GM18868 (cell line): ENCODE measurements around the gene TMEM59.
A peak's percentile ranks its signal among the peaks of the same experiment; 100 is the strongest.
"Not testable (repeated sequence)": the region's sequence is repeated elsewhere in the genome, so short reads cannot be mapped to it uniquely, and the experiment has no call there.

Source experiments
- ATAC-seq: cut with Tn5 transposase; IDR thresholded peaks from one replicate; pipeline ENCODE4 v1.9.1; 2021; ENCODE audit warnings: mild to moderate bottlenecking, moderate library complexity; ENCODE audit not compliant: unreplicated experiment

TMEM59 gene

DNA sequence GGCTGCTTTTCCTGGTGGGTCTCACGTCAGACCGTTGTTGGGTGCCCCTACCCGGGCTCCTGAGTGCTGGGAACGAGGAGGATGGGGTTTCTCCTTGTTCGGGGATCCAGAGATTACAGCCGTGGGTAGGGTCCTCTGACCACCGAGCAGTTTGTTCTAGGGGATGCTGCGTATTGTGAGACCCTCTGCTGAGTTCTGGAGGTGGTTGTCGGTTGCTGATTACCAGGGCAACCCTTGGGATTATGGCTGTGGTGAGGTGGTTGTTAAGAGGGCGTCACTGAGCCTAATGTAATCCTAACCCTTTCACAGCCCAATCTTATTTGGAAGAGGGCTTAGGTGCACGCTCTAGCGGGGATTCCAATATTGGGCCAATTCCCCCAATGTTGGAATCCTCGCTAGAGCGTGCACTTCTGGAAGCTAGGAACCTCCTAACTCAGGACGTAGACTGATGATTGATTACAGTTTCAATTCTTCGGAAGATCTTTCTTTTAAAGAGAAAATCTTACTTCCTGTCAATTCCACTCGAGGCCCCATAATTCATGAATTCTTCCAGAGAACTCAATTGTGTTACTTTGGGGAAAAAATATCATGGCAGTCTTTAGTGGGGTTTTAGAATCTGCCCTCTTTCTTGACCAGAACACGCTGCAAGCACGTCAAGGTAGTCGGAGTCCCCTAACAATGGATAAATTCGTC lies 887 bp upstream of the TMEM59 start:
- ATAC-seq, result no peak

DNA sequence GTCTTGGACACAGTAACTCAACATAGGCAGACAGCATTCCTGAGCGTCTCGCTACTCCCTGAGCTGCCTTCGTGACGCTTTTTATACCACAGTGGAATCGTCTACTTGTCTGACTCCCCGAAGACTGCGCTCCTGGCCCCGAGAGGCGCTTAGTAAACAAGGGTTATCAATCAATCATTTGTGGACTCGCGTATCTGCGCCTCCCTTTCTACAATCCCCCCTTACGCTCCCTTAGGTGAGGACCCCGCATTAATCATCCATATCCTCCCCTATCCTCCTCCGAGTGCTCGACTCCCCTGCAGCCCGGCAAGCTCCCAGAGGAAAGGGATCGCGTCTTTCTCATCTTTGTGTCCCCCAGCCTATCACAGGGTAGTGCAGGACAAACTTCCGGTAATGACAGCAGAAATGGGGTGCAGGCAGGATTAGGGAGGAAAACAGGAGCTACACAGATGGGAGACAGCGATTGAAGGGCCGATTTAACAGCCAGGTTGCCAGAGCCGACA lies 522 bp downstream of the TMEM59 start:
- ATAC-seq, result peak; percentile 14

DNA sequence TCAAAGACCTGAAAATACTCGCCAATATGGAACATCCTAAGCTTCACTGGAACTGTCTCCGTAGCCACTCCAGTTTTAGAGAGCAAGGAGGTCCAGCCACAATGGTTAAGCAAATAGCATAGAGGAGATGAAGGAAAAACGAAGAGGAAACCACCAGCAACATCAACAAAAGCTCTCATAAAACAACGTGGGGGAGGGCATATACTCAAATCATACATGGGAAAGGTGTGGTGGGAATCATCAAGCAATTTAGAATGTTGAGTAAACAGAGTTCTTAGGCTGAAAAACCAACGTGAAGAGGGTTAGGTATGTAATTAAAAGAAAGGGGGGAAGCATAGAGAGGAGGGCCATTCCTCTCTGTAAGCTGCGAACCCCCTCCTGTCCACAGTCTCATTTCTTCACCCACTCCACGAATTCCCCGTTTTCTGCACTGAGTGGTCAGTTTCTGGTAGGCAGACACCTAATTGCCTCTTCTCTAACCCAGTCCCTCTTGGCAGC lies 1.0 kb downstream of the TMEM59 start:
- no peak for ATAC-seq

DNA sequence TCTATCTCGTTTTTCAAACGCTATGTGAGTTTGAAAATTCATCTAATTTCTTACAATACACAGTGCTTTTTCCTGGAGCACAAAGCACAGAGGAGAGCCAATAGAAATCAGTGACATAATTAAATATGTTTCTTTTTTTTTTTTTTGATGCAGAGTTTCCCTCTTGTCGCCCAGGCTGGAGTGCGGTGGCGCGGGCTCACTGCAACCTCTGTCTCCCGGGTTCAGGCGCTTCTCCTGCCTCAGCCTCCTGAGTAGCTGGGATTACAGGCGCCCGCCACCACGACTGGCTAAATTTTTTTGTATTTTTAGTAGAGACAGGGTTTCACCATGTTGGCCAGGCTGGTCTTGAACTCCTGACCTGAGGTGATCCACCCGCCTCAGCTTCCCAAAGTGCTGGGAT lies 2.6 kb downstream of the TMEM59 start:
- ATAC-seq, result not testable (repeated sequence)

DNA sequence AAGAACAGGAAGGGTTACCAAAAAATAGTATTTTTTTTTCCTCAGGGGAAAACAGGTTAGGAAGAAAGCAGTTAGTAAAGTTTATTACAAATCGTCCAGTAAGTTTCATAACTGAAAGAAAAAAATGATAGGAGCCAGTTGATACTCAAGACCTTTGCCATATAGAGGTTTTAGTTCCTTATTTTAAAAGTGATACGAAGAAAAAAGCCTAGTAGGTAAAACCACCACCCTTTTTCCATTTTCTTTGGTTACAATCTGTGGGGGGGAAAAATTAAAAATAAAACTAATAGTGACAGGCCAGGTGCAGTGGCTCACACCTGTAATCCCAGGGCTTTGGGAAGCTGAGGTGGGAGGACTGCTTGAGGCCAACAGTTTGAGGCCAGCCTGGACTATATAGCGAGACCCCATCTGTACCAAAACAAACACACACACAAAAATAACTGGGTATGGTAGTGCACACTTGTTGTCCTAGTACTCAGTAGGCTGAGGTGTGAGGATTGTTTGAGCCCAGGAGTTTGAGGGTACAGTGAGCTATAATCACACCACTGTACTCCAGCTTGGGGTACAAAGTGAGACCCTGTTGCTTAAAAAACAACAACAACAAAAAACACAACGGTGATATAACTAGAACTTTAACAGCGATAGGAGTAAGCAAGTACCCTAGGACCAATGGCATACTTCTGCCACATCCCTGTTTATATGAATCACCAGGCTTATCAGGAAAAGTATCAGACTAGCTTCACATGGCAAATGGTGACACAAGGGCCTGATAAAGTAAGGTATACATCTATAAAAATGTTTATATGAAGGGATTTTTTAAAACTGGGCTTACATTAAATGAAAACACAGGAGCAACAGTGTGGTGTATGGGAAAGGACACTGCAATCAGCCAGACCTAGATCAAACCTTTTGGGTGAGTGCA lies 5.4 kb downstream of the TMEM59 start:
- ATAC-seq, result no peak

DNA sequence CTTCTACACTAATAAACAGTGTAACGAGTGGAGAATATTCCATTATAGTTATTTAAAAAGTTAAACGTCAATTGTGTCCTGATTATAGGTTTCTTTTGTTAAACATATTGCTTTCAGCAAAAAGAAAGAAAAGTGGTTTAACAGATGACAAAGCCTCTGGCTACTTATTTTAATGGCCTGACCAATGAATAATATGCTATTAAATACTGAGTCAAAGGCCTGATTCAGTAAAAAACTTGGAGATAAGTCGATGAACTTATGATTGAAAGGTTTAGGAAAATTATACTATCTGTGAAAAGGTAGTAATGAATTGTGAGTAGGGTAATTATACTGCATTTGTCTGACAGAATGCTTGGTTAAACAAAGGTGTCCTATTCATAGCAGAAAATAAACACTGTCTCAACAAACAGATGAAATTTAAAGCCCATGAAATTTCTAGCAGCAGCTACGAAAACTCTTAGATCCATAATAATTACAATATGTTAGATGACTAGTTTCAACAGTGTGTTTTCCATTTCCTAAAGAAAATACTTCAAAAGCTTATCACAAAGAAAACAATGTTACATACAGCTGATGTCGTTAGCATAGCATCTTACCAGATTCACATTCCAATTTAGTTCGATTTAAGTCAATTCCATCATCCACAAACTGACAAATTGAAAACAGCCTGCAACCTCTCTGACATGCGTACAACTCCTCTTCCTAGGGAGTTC lies 6.2 kb downstream of the TMEM59 start:
- ATAC-seq, result no peak

DNA sequence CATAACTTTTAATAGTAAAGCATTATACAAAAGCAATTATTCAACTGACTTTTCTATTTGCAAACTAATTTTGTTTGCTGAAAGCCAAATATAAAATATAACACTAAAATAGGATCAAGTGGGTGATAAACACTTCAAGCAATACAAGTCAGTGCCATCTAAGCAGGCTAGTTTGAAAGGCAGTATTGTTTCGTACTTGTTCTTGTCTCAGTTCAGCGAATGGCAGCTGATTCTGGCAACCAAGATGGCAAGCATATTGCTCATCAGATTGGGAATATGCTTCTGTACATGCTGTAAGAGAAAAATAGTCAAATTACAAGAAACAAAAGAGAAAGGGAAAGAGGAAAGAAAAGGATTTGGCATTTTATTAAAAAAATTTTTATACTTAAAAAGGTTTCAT lies 7.5 kb downstream of the TMEM59 start:
- no peak for ATAC-seq

DNA sequence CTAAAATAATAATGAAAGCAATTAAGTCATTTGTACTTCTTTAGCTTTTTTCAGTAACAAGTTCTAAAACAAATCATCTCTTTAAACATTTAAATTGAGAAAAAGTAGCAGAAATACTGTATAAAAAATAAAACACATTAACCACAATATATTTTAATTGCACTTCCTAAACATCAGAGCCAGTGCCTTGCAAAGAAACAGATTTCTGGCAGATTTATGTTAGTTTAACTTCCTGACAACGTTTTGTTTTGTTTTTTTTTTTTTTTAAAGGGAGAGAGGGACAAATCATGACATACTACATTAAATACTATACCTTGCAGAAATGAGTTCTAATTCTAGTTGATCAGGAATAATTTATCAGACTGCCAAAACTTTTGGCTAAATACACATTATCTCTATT lies 11.2 kb downstream of the TMEM59 start:
- ATAC-seq, result no peak

DNA sequence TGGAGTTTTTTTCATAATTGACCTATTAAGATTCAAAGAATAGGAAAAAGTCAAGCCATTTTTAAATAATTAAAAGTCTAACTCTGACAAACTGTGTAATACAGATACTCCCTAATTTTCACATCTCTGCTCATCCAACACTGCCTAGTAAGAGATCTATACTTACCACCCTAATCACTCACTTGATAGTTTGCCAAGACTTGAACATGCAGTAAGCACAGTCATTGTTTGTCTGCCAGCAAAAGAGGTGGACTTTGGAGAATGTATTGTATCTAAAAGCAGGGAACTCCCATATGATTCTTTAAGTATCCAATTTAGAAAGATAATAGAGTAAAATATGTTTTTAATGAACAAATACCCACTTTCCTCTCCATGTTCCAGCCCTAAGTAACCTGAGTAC lies 15.5 kb downstream of the TMEM59 start:
- no peak for ATAC-seq

DNA sequence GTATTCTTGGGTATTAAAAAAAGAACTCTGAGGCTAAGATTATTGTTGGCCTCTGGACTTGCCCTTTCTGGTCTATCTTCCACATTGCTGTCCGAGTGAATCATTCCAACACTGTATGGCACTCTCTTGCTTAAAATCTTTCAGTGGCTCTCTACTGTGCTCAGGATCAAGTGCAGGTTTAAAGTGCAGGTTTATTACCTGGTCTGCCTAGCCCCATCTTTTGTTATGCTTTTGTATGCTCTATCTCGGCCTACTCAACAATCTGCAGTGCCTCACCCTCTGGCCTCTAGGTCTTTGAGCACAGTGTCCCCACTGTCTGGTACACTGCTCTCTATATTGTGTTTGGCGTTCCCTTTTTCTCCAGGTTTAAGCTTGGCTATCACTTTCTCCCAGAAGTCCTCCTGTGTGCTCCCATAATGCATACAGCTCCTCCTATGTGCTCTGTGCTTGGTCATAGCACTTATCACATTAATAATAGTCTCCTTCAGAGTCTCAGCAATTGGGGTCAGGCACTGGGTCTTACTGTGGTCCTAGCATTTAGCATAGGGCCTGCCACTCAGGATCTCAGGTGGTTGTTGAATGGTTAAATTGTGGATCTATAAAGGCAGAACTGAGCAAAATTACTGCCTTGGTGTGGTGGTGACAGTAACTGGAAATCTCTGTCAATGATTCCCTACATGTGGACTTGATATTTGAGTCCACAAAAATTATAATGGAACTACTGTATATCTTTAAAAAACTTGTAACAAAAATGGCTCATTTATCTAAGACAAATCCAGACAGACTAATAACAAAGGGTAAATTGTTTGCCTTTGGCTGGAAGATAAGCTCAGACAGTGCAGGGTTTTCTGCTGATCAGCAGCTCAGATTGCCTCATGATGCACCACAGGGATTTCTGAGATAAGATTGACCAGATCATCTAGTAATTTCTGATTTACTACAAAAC lies 24.4 kb downstream of the TMEM59 start:
- ATAC-seq, result no peak

DNA sequence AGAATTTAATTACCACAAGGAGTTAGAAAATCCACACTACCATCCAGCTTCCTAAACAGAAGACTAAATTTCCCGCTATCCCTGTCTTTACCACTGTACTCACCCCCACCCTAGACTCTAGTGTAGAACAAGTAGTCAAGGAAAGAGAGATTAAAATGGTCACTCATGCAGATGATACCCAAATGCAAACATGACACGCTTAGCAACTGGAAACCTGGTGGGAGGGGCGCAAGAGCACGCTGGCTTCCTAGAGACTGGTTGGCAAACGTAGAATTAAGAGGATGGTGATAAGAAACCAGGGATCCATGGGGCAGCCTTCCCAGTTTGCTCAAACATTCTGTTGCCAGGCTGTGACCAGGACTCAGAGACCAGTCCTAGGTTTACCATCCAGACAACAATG lies 25.2 kb downstream of the TMEM59 start:
- no peak for ATAC-seq

DNA sequence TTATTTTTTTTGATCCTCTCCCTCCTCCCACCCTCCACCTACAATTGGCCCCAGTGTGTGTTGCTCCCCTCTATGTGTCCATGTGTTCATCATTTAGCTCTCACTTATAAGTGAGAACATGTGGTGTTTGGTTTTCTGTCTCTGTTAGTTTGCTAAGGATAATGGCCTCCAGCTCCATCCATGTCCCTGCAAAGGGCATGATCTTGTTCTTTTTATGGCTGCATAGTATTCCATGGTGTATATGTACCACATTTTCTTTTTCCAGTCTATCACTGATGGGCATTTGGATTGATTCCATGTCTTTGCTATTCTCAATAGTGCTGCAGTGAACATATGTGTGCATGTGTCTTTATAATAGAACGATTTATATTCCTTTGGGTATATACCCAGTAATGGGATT lies 28.2 kb downstream of the TMEM59 start:
- not testable (repeated sequence) for ATAC-seq

DNA sequence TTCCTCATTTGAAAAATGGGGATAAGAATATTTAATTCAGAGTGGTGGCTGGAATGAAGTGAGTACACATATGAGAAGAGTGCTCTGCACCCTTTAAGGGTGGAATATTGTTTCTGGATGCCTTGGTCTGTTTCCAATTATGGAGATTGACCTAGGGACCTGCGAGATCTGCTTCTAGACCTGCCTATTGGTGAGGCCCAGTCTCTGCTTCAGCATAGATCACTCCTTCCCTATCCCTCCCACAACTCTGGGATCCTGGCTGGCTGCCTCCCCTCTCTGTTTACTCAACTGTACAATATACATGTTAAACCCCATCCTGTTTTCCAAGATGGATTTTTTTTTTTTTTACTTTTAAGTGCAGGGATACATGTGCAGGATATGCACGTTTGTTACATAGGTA lies 28.6 kb downstream of the TMEM59 start:
- no peak for ATAC-seq

DNA sequence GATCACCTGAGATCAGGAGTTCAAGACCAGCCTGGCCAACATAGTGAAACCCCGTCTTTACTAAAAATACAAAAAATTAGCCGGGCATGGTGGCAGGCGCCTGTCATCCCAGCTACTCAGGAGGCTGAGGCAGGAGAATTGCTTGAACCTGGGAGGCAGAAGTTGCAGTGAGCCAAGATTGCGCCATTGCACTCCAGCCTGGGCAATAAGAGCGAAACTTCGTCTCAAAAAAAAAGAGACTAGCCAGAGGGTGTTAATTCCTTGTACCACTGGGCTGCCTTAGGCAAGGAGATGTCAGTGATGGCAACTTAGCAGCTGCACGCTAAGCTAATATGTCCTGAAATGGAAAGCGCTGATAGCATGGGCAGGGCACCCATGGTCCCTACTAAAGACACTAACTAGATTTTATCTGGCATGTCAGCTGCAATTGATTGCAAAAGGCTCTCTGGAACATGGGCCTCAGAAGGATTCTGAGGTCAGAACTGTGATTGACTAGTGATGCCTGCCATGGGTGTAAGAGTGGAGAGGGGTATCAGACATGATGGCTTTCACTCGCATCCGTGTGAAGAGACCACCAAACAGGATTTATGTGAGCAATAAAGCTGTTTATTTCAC lies 33.3 kb downstream of the TMEM59 start:
- not testable (repeated sequence) for ATAC-seq

DNA sequence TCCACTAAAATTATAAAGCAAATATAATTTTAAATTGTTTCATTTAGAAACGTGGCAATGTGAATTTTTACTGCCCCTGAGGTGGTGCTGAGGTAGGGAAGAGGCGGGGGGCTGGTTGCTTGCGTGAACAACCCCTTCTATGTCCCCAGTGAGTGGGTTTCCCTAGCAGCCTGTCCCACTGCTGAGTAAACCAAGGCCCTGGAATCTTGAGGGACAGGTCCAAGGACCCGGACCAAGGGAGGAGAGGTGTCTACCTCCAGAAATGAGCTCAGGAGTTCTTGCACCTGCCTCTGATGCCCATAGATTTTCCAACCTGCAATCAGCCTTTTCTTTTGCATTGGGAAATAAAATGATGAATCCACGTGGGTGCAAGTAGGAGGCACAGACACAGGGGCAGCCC lies 34.4 kb downstream of the TMEM59 start:
- no peak for ATAC-seq

DNA sequence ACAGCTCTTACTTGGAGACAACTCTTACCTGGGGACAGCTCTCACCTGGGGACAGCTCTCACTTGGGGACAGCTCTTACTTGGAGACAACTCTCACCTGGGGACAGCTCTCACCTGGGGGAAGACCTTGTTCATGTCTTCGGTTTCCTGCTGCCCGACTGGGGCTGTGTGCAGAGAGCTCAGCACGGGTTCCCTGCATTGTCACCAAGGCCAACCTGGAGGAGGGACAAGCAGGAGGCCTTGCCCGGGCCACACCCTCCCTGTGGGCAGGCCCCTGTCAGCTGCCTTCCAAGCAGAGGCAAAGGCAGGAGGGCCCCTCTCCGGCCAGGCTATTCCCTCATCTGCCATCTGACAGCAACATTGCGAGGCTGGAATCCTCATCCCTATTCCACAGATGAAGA lies 35.0 kb downstream of the TMEM59 start, which contains the start of gene LDLRAD1:
Gene LDLRAD1 (minus strand): TSS at position 208 of the 400 bp plus-strand sequence. CDS start 74 bp downstream, at position 134.
- ATAC-seq, result no peak

DNA sequence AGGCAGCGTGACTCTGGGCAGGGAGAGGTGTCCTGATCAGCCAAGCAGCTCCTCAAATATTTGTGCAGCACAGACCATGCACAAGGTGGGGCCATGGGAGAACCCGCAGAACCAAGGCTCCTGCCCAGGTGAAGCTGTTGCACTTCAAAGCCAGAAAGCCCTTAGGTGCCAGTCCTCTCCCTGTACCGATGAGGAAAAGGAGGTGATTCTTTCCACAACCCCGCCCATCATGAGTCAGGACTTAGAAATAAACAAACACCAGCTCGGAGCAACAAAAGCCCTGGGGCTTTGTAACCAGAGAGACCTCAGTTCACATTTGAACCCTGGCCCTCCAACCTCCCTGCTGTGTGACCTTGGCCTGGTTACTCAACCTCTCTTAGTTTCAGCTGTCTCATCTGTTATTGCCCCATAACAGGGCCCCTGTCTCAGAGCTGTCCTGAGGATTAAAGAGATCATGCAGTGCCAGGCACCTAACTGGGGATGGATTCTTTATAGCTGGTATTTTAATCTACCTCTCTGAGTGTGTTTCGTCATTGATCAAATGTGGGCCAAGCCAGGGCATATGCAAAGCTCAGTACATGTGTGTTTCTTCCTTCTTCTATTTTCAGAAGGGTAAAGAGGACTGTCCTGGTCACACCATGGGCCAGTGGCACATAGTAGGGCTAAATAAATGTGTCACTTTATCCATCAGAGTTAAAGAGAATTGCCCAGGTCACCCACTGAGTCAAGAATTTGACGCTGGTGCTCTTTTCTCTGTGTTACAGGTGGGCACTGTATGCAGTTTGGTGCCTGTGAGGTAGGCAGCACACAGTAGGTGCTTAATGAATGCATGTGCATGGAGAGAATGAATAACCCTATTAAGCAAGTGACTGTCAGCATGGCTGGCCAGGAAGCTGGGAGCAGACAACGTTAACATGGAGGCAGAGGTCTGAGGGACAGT lies 36.4 kb downstream of the TMEM59 start:
- no peak for ATAC-seq

DNA sequence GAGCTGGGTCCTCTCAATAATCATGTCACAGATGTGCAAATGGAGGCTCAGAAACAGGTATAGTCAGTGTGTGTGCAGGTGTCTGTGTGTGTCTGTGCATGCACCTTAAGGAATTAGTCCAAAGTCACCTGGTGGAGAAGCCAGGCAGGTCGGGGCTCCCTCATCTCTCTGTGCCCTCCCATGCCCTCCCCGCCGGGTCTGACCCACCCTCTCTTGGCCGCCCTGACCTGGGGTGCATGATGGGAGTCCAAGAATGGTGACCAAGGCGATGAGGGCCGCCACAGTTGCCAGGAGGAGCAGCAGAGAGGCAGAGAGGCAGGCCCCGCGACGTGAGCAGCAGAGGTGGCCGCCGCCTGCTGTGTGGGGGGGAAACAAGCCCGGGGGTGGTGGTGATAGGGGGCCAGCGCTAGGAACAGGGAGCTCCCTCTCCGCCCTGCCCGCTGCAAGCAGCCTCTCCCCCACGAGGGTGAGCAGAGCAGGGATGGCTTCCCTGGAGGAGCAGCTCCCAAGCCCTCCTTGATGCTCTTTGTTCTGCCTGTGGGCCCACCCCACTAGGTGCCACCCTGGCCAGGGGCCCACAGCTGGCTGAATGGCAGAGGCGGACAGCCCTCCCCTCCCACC lies 38.9 kb downstream of the TMEM59 start:
- ATAC-seq, result no peak
